Measurements from ENCODE around the gene CPAMD8.

- TF ChIP-seq CTCF (conservative IDR thresholded peaks at IDR 0.05; ENCODE audit: low read depth, low read length) (no peak), EZH2 (IDR thresholded peaks at IDR 0.05; ENCODE audit: low read length, unreplicated experiment) (no peak)
Measured at GRCh38 chr19:17070421-17070820, 43.8 kb upstream of the CPAMD8 start.

Data from PC-3 (cell line).